DOHH2 (cell line): ENCODE measurements around the gene NEURL3.

Source experiments
- H3F3A ChIP-seq: fragments of 200-600 bp; sonication (generic), shearing (Covaris generic); 2 replicates; pipeline ENCODE4 v1.6.0; 2016; ENCODE audit warnings: antibody characterized with exemption, mild to moderate bottlenecking; ENCODE audit not compliant: control insufficient read depth, insufficient read depth
- H3K27ac ChIP-seq: fragments of 200-600 bp; sonication (generic); 2 replicates; pipeline ENCODE4 v1.5.1; 2014; ENCODE audit warnings: low read depth, mild to moderate bottlenecking, low read length, moderate library complexity
- H3K27me3 ChIP-seq: fragments of 200-600 bp; sonication (generic); 2 replicates; pipeline ENCODE4 v1.6.1; 2014; ENCODE audit warnings: mild to moderate bottlenecking, low read length, mixed read lengths; ENCODE audit not compliant: control insufficient read depth
- H3K36me3 ChIP-seq: fragments of 200-600 bp; sonication (generic); 2 replicates; pipeline ENCODE4 v1.6.1; 2014; ENCODE audit warnings: mild to moderate bottlenecking, low read length, moderate library complexity, mixed read lengths; ENCODE audit not compliant: control insufficient read depth
- H3K4me1 ChIP-seq: fragments of 200-600 bp; sonication (generic); 2 replicates; pipeline ENCODE4 v1.6.1; 2014; ENCODE audit warnings: mild to moderate bottlenecking, low read length, mixed read lengths; ENCODE audit not compliant: control insufficient read depth
- H3K4me2 ChIP-seq: fragments of 200-600 bp; sonication (generic); 2 replicates; pipeline ENCODE4 v1.6.0; 2014; ENCODE audit warnings: mild to moderate bottlenecking, low read length, moderate library complexity
- H3K4me3 ChIP-seq: fragments of 200-600 bp; sonication (generic); 2 replicates; pipeline ENCODE4 v1.5.1; 2014; ENCODE audit warnings: mild to moderate bottlenecking, low read length, mixed read lengths
- H3K79me2 ChIP-seq: fragments of 200-600 bp; sonication (generic); 2 replicates; pipeline ENCODE4 v1.6.1; 2014; ENCODE audit warnings: mild to moderate bottlenecking, low read length, mixed read lengths; ENCODE audit not compliant: control insufficient read depth
- H3K9me2 ChIP-seq: fragments of 200-600 bp; sonication (generic); replicated peaks from 2 replicates; pipeline ENCODE4 v1.6.1; 2014; ENCODE audit warnings: mild to moderate bottlenecking, low read length, mixed read lengths; ENCODE audit not compliant: control insufficient read depth
- H3K9me3 ChIP-seq: fragments of 200-600 bp; sonication (generic); 2 replicates; pipeline ENCODE4 v1.6.1; 2014; ENCODE audit warnings: antibody characterized with exemption, low read length, mixed read lengths; ENCODE audit not compliant: control insufficient read depth, insufficient read depth
- H4K20me1 ChIP-seq: fragments of 200-600 bp; sonication (generic); 2 replicates; pipeline ENCODE4 v1.6.0; 2014; ENCODE audit warnings: low read depth, mild to moderate bottlenecking, antibody characterized with exemption, low read length, moderate library complexity; ENCODE audit not compliant: control insufficient read depth, insufficient read depth
- EZH2phosphoT487 ChIP-seq: fragments of 200-600 bp; sonication (generic); IDR thresholded peaks from 2 replicates; pipeline ENCODE4 v1.6.1; 2017; ENCODE audit warnings: borderline replicate concordance, mild to moderate bottlenecking, antibody characterized with exemption, low read length, moderate library complexity, mixed read lengths
- TF ChIP-seq, protein P1 (sequence below): fragments of 200-600 bp; sonication (generic); IDR thresholded peaks from one replicate; pipeline ENCODE4 v1.5.1; 2014; ENCODE audit warnings: antibody characterized with exemption, mild to moderate bottlenecking, low read depth, low read length; ENCODE audit not compliant: poor library complexity, severe bottlenecking

Gene NEURL3

DNA sequence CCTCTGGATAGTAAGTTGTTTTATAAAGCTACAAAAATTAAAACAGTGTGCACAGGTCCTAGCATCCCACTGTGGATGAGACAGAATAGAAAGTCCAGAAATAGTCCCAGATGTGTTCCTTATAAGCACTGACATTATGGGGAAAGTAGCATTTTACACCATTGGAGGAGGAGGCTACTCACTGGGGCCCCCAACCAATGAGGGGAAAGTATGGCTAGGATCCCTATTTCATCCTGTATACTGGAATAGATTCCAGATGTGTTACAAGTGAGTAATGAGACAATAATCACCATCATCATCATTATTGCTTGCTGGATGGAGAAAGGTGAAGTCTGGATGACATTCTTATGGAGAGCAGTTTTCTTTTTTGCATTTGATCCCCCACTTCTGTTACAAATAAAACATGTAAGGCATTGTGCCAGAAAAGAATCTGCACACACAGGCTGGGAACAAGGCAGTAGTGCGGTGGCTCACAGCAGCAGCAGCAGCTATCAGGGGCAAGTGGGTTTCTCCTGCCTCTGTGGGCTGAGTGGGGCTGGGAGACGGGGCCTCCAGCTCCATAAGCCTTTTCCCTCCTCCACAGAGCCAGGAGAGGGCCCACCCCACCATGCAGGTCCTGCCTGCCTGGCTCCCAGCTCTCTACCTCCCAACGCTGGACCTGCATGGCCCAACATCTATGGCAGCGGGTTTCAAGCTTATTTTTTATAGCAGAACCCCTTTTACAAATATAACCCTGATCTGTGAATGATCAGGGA lies 36.4 kb upstream of the NEURL3 start:
- Histone ChIP-seq H3F3A (no peaks in the 10 kb centered on the region), H3K9me3 (no peaks in the 10 kb centered on the region), H3K27me3 (peaks cover 31% of the 10 kb centered on the region), H3K4me1 (peaks cover 17% of the 10 kb centered on the region), H3K4me2 (no peak overlapping the region), H3K27ac (no peak overlapping the region), H3K4me3 (no peak overlapping the region), H4K20me1 (peaks cover 10% of the 10 kb centered on the region), H3K36me3 (no peaks in the 10 kb centered on the region), H3K79me2 (no peaks in the 10 kb centered on the region), H3K9me2 (no peaks in the 10 kb centered on the region)
- no peak for TF ChIP-seq EZH2phosphoT487

- Histone ChIP-seq H4K20me1 (peaks cover 10% of the 10 kb centered on the region), H3K9me2 (no peaks in the 10 kb centered on the region), H3K27ac (no peak overlapping the region), H3K27me3 (peaks cover 33% of the 10 kb centered on the region), H3F3A (no peaks in the 10 kb centered on the region), H3K36me3 (no peaks in the 10 kb centered on the region), H3K4me1 (peaks cover 17% of the 10 kb centered on the region), H3K4me2 (no peak overlapping the region), H3K4me3 (no peak overlapping the region), H3K79me2 (no peaks in the 10 kb centered on the region), H3K9me3 (no peaks in the 10 kb centered on the region)
- TF ChIP-seq, protein P1, sequence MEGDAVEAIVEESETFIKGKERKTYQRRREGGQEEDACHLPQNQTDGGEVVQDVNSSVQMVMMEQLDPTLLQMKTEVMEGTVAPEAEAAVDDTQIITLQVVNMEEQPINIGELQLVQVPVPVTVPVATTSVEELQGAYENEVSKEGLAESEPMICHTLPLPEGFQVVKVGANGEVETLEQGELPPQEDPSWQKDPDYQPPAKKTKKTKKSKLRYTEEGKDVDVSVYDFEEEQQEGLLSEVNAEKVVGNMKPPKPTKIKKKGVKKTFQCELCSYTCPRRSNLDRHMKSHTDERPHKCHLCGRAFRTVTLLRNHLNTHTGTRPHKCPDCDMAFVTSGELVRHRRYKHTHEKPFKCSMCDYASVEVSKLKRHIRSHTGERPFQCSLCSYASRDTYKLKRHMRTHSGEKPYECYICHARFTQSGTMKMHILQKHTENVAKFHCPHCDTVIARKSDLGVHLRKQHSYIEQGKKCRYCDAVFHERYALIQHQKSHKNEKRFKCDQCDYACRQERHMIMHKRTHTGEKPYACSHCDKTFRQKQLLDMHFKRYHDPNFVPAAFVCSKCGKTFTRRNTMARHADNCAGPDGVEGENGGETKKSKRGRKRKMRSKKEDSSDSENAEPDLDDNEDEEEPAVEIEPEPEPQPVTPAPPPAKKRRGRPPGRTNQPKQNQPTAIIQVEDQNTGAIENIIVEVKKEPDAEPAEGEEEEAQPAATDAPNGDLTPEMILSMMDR: no peak
- no peak for TF ChIP-seq EZH2phosphoT487
Observed at GRCh38 chr2:96540136-96540535, 35.0 kb upstream of the NEURL3 start.

DNA sequence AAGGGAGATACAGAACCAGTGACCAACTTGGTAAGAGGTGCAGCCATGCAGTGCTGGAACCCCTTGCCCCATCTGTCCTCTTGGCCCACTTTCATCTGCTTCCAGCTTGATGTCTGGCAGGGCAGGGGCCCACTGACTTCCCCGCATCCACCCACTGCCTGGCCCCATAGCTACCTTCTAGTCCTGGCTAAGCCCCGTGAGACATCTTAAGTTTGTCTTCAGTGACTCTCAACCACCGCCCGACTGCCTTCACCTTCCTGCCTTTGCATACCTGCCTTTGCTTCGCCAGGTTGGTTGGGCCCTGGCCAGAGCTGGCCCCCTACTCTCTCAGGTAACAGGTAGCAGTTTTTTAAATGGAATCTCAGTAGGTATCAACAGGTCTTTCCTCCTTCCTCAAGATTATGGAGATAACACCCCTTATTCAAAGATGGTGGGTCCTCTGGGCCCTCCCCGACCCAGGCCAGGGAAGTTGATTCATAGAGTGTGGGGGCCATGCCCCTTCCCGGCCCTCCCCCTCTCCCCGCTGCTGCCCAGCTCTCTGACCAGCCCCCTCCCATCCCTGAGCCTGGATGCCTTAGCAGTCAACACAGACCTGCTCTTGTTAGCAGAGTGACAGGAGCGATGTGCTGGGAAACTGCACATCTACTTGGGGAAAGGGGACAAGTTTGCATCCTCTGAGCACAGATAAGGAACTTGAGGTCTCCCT lies 34.2 kb upstream of the NEURL3 start:
- no peak overlapping the region for H3K27ac ChIP-seq
- H3K4me2 ChIP-seq: no peak overlapping the region
- H4K20me1 ChIP-seq: peaks cover 10% of the 10 kb centered on the region
- no peaks in the 10 kb centered on the region for H3K36me3 ChIP-seq
- peaks cover 39% of the 10 kb centered on the region for H3K27me3 ChIP-seq
- no peak for TF ChIP-seq EZH2phosphoT487
- TF ChIP-seq, protein P1: no peak
- H3K4me1 ChIP-seq: peaks cover 17% of the 10 kb centered on the region
- H3F3A ChIP-seq: no peaks in the 10 kb centered on the region
- H3K79me2 ChIP-seq: no peaks in the 10 kb centered on the region
- H3K9me3 ChIP-seq: no peaks in the 10 kb centered on the region
- no peak overlapping the region for H3K4me3 ChIP-seq
- no peaks in the 10 kb centered on the region for H3K9me2 ChIP-seq
